HUES48 (cell line): ENCODE data around the gene TRIM24.

Experiments used
- H3K27ac ChIP-seq: one replicate; pipeline ENCODE4 v1.7.0; 2013; ENCODE audit warnings: low read depth, low read length, inconsistent platforms
- H3K27me3 ChIP-seq: 2 replicates; pipeline ENCODE4 v1.6.1; 2013; ENCODE audit warnings: mild to moderate bottlenecking, low read length; ENCODE audit not compliant: control insufficient read depth, insufficient read depth
- H3K36me3 ChIP-seq: 2 replicates; pipeline ENCODE4 v1.6.1; 2013; ENCODE audit warnings: low read length; ENCODE audit not compliant: control insufficient read depth, insufficient read depth
- H3K4me1 ChIP-seq: 2 replicates; pipeline ENCODE4 v1.6.1; 2013; ENCODE audit warnings: mild to moderate bottlenecking, low read length; ENCODE audit not compliant: control insufficient read depth, insufficient read depth
- H3K4me3 ChIP-seq: 2 replicates; pipeline ENCODE4 v1.5.1; 2013; ENCODE audit warnings: mild to moderate bottlenecking, low read depth, low read length
- H3K9ac ChIP-seq: 2 replicates; pipeline ENCODE4 v1.6.1; 2013; ENCODE audit warnings: mild to moderate bottlenecking, low read depth, low read length, moderate library complexity
- H3K9me3 ChIP-seq: 2 replicates; pipeline ENCODE4 v1.6.1; 2013; ENCODE audit warnings: low read length; ENCODE audit not compliant: control insufficient read depth, insufficient read depth

Gene TRIM24

GRCh38 chr7:138545123-138545522 lies 85.1 kb downstream of the TRIM24 start:
- H3K27me3 ChIP-seq, result no peaks in the 10 kb centered on the region
- H3K4me1 ChIP-seq, result no peaks in the 10 kb centered on the region
- no peak overlapping the region for H3K4me3 ChIP-seq
- no peaks in the 10 kb centered on the region for H3K9me3 ChIP-seq
- H3K27ac ChIP-seq, result no peak overlapping the region
- H3K9ac ChIP-seq, result no peak overlapping the region
- H3K36me3 ChIP-seq, result peaks cover 100% of the 10 kb centered on the region

- Histone ChIP-seq H3K27me3 (no peaks in the 10 kb centered on the region), H3K9me3 (no peaks in the 10 kb centered on the region), H3K36me3 (peaks cover 100% of the 10 kb centered on the region)
Measured at GRCh38 chr7:138546064-138546619, 86.1 kb downstream of the TRIM24 start.

GRCh38 chr7:138546829-138547228 lies 86.8 kb downstream of the TRIM24 start:
- no peak overlapping the region for H3K4me3 ChIP-seq
- H3K36me3 ChIP-seq, result peaks cover 100% of the 10 kb centered on the region
- H3K9ac ChIP-seq, result no peak overlapping the region
- H3K9me3 ChIP-seq, result no peaks in the 10 kb centered on the region
- H3K27me3 ChIP-seq, result no peaks in the 10 kb centered on the region
- no peaks in the 10 kb centered on the region for H3K4me1 ChIP-seq
- H3K27ac ChIP-seq, result no peak overlapping the region

More at GRCh38 chr7:138546064-138546619, 86.1 kb downstream of the TRIM24 start:
- H3K9ac ChIP-seq, result no peak overlapping the region
- no peak overlapping the region for H3K4me3 ChIP-seq
- H3K27ac ChIP-seq, result no peak overlapping the region
- no peaks in the 10 kb centered on the region for H3K4me1 ChIP-seq

- peaks cover 17% of the 10 kb centered on the region for H3K9me3 ChIP-seq
- H3K27me3 ChIP-seq, result no peaks in the 10 kb centered on the region
- no peak overlapping the region for H3K9ac ChIP-seq
- no peak overlapping the region for H3K4me3 ChIP-seq
- no peak overlapping the region for H3K27ac ChIP-seq
- H3K4me1 ChIP-seq, result no peaks in the 10 kb centered on the region
- H3K36me3 ChIP-seq, result peaks cover 100% of the 10 kb centered on the region
Measured at GRCh38 chr7:138549082-138549481, 89.0 kb downstream of the TRIM24 start.

- H3K27ac ChIP-seq, result no peak overlapping the region
- no peaks in the 10 kb centered on the region for H3K27me3 ChIP-seq
- peaks cover 100% of the 10 kb centered on the region for H3K36me3 ChIP-seq
- no peak overlapping the region for H3K4me3 ChIP-seq
- H3K9ac ChIP-seq, result no peak overlapping the region
- no peaks in the 10 kb centered on the region for H3K4me1 ChIP-seq
- H3K9me3 ChIP-seq, result peaks cover 29% of the 10 kb centered on the region
Measured at GRCh38 chr7:138550337-138550736, 90.3 kb downstream of the TRIM24 start.

GRCh38 chr7:138551102-138551501 lies 91.0 kb downstream of the TRIM24 start:
- Histone ChIP-seq H3K4me3 (no peak overlapping the region), H3K4me1 (no peaks in the 10 kb centered on the region), H3K9ac (no peak overlapping the region), H3K27me3 (no peaks in the 10 kb centered on the region), H3K27ac (no peak overlapping the region), H3K36me3 (peaks cover 99% of the 10 kb centered on the region), H3K9me3 (peaks cover 34% of the 10 kb centered on the region)

GRCh38 chr7:138553805-138554204 lies 93.7 kb downstream of the TRIM24 start:
- H3K27ac ChIP-seq, result no peak overlapping the region
- peaks cover 99% of the 10 kb centered on the region for H3K36me3 ChIP-seq
- no peaks in the 10 kb centered on the region for H3K4me1 ChIP-seq
- H3K9ac ChIP-seq, result no peak overlapping the region
- H3K9me3 ChIP-seq, result peaks cover 47% of the 10 kb centered on the region
- no peak overlapping the region for H3K4me3 ChIP-seq
- no peaks in the 10 kb centered on the region for H3K27me3 ChIP-seq

- Histone ChIP-seq H3K36me3 (peaks cover 99% of the 10 kb centered on the region), H3K27ac (no peak overlapping the region), H3K9ac (no peak overlapping the region), H3K9me3 (peaks cover 48% of the 10 kb centered on the region), H3K4me3 (no peak overlapping the region), H3K4me1 (no peaks in the 10 kb centered on the region), H3K27me3 (no peaks in the 10 kb centered on the region)
Measured at GRCh38 chr7:138554674-138555073, 94.6 kb downstream of the TRIM24 start.

- no peak overlapping the region for H3K4me3 ChIP-seq
- no peak overlapping the region for H3K27ac ChIP-seq
- H3K9ac ChIP-seq, result no peak overlapping the region
- peaks cover 99% of the 10 kb centered on the region for H3K36me3 ChIP-seq
- H3K9me3 ChIP-seq, result peaks cover 49% of the 10 kb centered on the region
- H3K4me1 ChIP-seq, result no peaks in the 10 kb centered on the region
- H3K27me3 ChIP-seq, result no peaks in the 10 kb centered on the region
Measured at GRCh38 chr7:138555684-138556083, 95.6 kb downstream of the TRIM24 start.

- Histone ChIP-seq H3K36me3 (peaks cover 99% of the 10 kb centered on the region), H3K4me1 (no peaks in the 10 kb centered on the region), H3K9ac (no peak overlapping the region), H3K9me3 (peaks cover 49% of the 10 kb centered on the region), H3K27me3 (no peaks in the 10 kb centered on the region), H3K4me3 (no peak overlapping the region), H3K27ac (no peak overlapping the region)
Measured at GRCh38 chr7:138556771-138557484, 96.9 kb downstream of the TRIM24 start.

- Histone ChIP-seq H3K36me3 (peaks cover 99% of the 10 kb centered on the region), H3K9me3 (peaks cover 49% of the 10 kb centered on the region), H3K27me3 (no peaks in the 10 kb centered on the region), H3K27ac (no peak overlapping the region), H3K4me3 (no peak overlapping the region), H3K4me1 (no peaks in the 10 kb centered on the region), H3K9ac (no peak overlapping the region)
Measured at GRCh38 chr7:138559448-138559847, 99.4 kb downstream of the TRIM24 start.
